HepG2 (cell line): ENCODE results near the gene TAF11. TPM values are rescaled to one million over a fixed set of nuclear protein-coding genes. Genes with fewer than 3 reads are reported as not detected.

ENCODE experiments used
- ATAC-seq: fragments of 200-7000 bp; cut with Tn5 transposase; 3 replicates; pipeline ENCODE4 v1.9.1; 2020; ENCODE audit warnings: mild to moderate bottlenecking, moderate library complexity
- BruUV-seq: library from RNA; stranded (reverse); fragments of 400-500 nt; replicated peaks from 2 replicates; lab custom pipeline; 2021; lab: Mats Ljungman, UMichigan
- CTCF ChIA-PET: fragments of 300-600 bp; formaldehyde crosslinking; extraction: SDS; loops from one replicate; lab custom pipeline; 2021; ENCODE audit warnings: low total read pairs, inconsistent platforms, low intra/inter-chr PET ratio; lab: Yijun Ruan, JAX
- POLR2A ChIA-PET: fragments of 350-600 bp; sonication (Branson Sonifier 250); formaldehyde crosslinking; loops from one replicate; lab custom pipeline; 2020; ENCODE audit warnings: antibody characterized with exemption, inconsistent platforms; lab: Yijun Ruan, JAX
- DNase-seq: peaks from one replicate; pipeline ENCODE4 v3.0.0-alpha.2; 2015; ENCODE audit warnings: low spot score
- FAIRE-seq: peaks from 3 replicates; lab custom pipeline; 2011; peaks lifted over from hg19 to GRCh38; lab: Jason Lieb, UNC
- H2AFZ ChIP-seq: one replicate; pipeline ENCODE4 v1.6.1; 2011; ENCODE audit warnings: low read length, inconsistent platforms
- H3K27ac ChIP-seq: fragments of 300-600 bp; 3 replicates; pipeline ENCODE4 v1.8.0; 2011; ENCODE audit warnings: mixed run types, mild to moderate bottlenecking, mixed read lengths, low read length, inconsistent platforms; ENCODE audit not compliant: insufficient read depth; ENCODE audit errors: extremely low read length
- H3K27me3 ChIP-seq, 2 experiments: fragments of 200-600 bp in 1 of 2; 2 replicates in 1 of 2; 3 replicates in 1 of 2; pipeline versions ENCODE4 v1.6.0 to v1.8.0; 2011; ENCODE audit warnings: low read length in 2 of 2, mild to moderate bottlenecking in 2 of 2, moderate library complexity in 2 of 2, inconsistent platforms in 1 of 2; ENCODE audit not compliant: insufficient read depth in 2 of 2, control insufficient read depth in 1 of 2
- H3K36me3 ChIP-seq, 2 experiments: fragments of 200-600 bp in 1 of 2; replicated peaks in 1 of 2; 2 replicates in 1 of 2; 3 replicates in 1 of 2; pipeline versions ENCODE4 v1.5.1 to v1.8.0; 2011; ENCODE audit warnings: low read length in 2 of 2, inconsistent platforms in 1 of 2; ENCODE audit not compliant: insufficient read depth in 2 of 2, control insufficient read depth in 1 of 2
- H3K4me1 ChIP-seq: 2 replicates; pipeline ENCODE4 v1.5.1; 2012; ENCODE audit warnings: low read length, inconsistent platforms; ENCODE audit not compliant: insufficient read depth
- H3K4me2 ChIP-seq: 2 replicates; pipeline ENCODE4 v1.6.0; 2011; ENCODE audit warnings: low read depth, low read length, inconsistent platforms
- H3K4me3 ChIP-seq, 3 experiments: fragments of 200-600 bp in 1 of 3; sonication (generic), shearing (Covaris generic) in 1 of 3; replicated peaks in 1 of 3; 2 replicates each; pipeline ENCODE4 v1.5.1; 2011 to 2016; ENCODE audit warnings: low read length in 3 of 3, inconsistent platforms in 2 of 3, low read depth in 2 of 3, mild to moderate bottlenecking in 2 of 3, control low read depth in 1 of 3, mixed read lengths in 1 of 3; ENCODE audit not compliant: insufficient read depth in 1 of 3
- H3K79me2 ChIP-seq: one replicate; pipeline ENCODE4 v1.6.1; 2011; ENCODE audit warnings: low read length, inconsistent platforms; ENCODE audit not compliant: insufficient read depth
- H3K9ac ChIP-seq: 2 replicates; pipeline ENCODE4 v1.6.0; 2011; ENCODE audit warnings: mild to moderate bottlenecking, low read depth, low read length, inconsistent platforms; ENCODE audit not compliant: insufficient read depth
- H3K9me3 ChIP-seq: 2 replicates; pipeline ENCODE4 v1.5.1; 2012; ENCODE audit warnings: mild to moderate bottlenecking, low read length
- H4K20me1 ChIP-seq: 2 replicates; pipeline ENCODE4 v1.6.0; 2011; ENCODE audit warnings: inconsistent platforms, mild to moderate bottlenecking, low read length, moderate library complexity; ENCODE audit not compliant: insufficient read depth
- CEBPB ChIP-seq: IDR thresholded peaks from 2 replicates; pipeline ENCODE4 v1.6.1; 2011; ENCODE audit warnings: low read depth, low read length, improper control_type of control experiment, borderline replicate concordance
- HHEX ChIP-seq: IDR thresholded peaks from 2 replicates; pipeline ENCODE4 v1.6.1; 2016; ENCODE audit warnings: control low read depth
- MZF1 ChIP-seq: sonication (generic); formaldehyde crosslinking; IDR thresholded peaks from 2 replicates; pipeline ENCODE4 v1.8.1; 2023; ENCODE audit warnings: mild to moderate bottlenecking, missing genetic modification reagents, borderline replicate concordance
- SETDB1 ChIP-seq: sonication (generic); formaldehyde crosslinking; IDR thresholded peaks from 2 replicates; pipeline ENCODE4 v1.5.1; 2020; ENCODE audit warnings: missing genetic modification reagents, mild to moderate bottlenecking, borderline replicate concordance
- WIZ ChIP-seq: sonication (generic); formaldehyde crosslinking; IDR thresholded peaks from 2 replicates; pipeline ENCODE4 v1.5.1; 2020; ENCODE audit warnings: mild to moderate bottlenecking, missing genetic modification reagents
- ZNF629 ChIP-seq: sonication (generic); formaldehyde crosslinking; conservative IDR thresholded peaks from 2 replicates; pipeline ENCODE4 v1.5.0; 2020; ENCODE audit warnings: missing genetic modification reagents
- ZNF740 ChIP-seq: sonication (generic); formaldehyde crosslinking; IDR thresholded peaks from 2 replicates; pipeline ENCODE4 v1.4.0; 2020; ENCODE audit warnings: missing genetic modification reagents
- WGBS: methylation state at CpG from one replicate; pipeline ENCODE4 v1.1.6; 2017; ENCODE audit warnings: low lambda C conversion rate; 5-methylcytosine and 5-hydroxymethylcytosine counted together
- in situ Hi-C: cut with HindIII; loops from 2 replicates; pipeline ENCODE4 v1.10.0; 2017; ENCODE audit warnings: low pct_unique_long_range_greater_than_20kb; ENCODE audit not compliant: extremely low pct_ligation_motif_present
- intact Hi-C: fragments of 100-400 bp; cut with micrococcal nuclease; formaldehyde crosslinking; loops from one replicate; pipeline ENCODE4 v1.10.0; 2022; ENCODE audit not compliant: unreplicated experiment
- polyA plus RNA-seq, 8 experiments: library from polyadenylated mRNA; depleted of rRNA in 3 of 8; stranded (reverse) in 7 of 8; unstranded in 1 of 8; fragments of >200 nt; fragmentation: Illumina TruSeq in 4 of 8; extraction: Trizol in 4 of 8; gene quantifications; 2 replicates each; pipeline versions ENCODE4 v1.2.1 to v1.2.3, GENCODE V29; 2011 to 2016; ENCODE audit warnings: low read depth in 4 of 8, missing spikeins in 1 of 8, mixed read lengths in 1 of 8; ENCODE audit not compliant: insufficient read depth in 1 of 8
- total RNA-seq, 5 experiments: library from RNA; depleted of rRNA; stranded (reverse); fragments of >200 nt; fragmentation: Illumina TruSeq; extraction: Trizol; gene quantifications; 2 replicates each; pipeline ENCODE4 v1.2.3, GENCODE V29; 2016; ENCODE audit warnings: low read depth in 1 of 5

The TAF11 gene
- total and polyA plus RNA-seq, 2 of the 13 experiments (the other 11 are each of a cell fraction or from before 2014, with no cell fraction given): 35.4 to 73.6 TPM

- intact Hi-C loops: no loop called here
- no peak for DNase-seq
- peaks cover 38% of the 10 kb centered on the region for H3K79me2 ChIP-seq
- in situ Hi-C loops: no loop called here
- peak; percentile 76 for TF ChIP-seq CEBPB
- TF ChIP-seq MZF1 (CRISPR knock-in tag): no peak
- no peak for TF ChIP-seq HHEX (CRISPR knock-in tag)
- H4K20me1 ChIP-seq: no peaks in the 10 kb centered on the region
- no peak overlapping the region for H2AFZ ChIP-seq
- H3K27ac ChIP-seq: no peak overlapping the region
- no peaks in the 10 kb centered on the region; a peak in 1 of 5 replicates for H3K36me3 ChIP-seq
- FAIRE-seq: no peak
- H3K9me3 ChIP-seq: no peaks in the 10 kb centered on the region
- H3K4me1 ChIP-seq: peaks cover 16% of the 10 kb centered on the region
- no peaks in the 10 kb centered on the region for H3K27me3 ChIP-seq
- ChIA-PET POLR2A (no interaction called here), CTCF (no interaction called here)
- BruUV-seq: no TSS peak
- no peak for ATAC-seq
- no peak overlapping the region for H3K4me3 ChIP-seq
- no peak overlapping the region for H3K9ac ChIP-seq
- no peak overlapping the region for H3K4me2 ChIP-seq
- WGBS: 87% methylated on average over 5 of the region's 5 CpGs
Measured at GRCh38 chr6:34911822-34912221, 24.0 kb upstream of the TAF11 start.

- H3K4me3 ChIP-seq: no peak overlapping the region
- TF ChIP-seq ZNF629 (CRISPR knock-in tag) (no peak), ZNF740 (no peak), SETDB1 (CRISPR knock-in tag) (no peak), WIZ (CRISPR knock-in tag) (no peak)
- TF ChIP-seq, all 625 proteins: peak for 0
- FAIRE-seq: no peak
- Histone ChIP-seq H3K36me3 (no peaks in the 10 kb centered on the region; a peak in 1 of 5 replicates), H3K4me2 (no peak overlapping the region), H3K27me3 (no peaks in the 10 kb centered on the region), H3K9me3 (no peaks in the 10 kb centered on the region), H3K79me2 (peaks cover 40% of the 10 kb centered on the region), H2AFZ (no peak overlapping the region), H3K4me1 (peaks cover 22% of the 10 kb centered on the region), H3K27ac (no peak overlapping the region), H3K9ac (no peak overlapping the region), H4K20me1 (no peaks in the 10 kb centered on the region)
- in situ Hi-C loops (no loop called here), intact Hi-C loops (no loop called here)
- POLR2A ChIA-PET: no interaction called here
- no peak for DNase-seq
- WGBS: 97% methylated on average over 6 of the region's 6 CpGs
- BruUV-seq: no TSS peak
- CTCF ChIA-PET: no interaction called here
- ATAC-seq: no peak
Measured at GRCh38 chr6:34909320-34909883, 21.6 kb upstream of the TAF11 start.
